ENCODE measurements around the gene GDI1. TPM values are rescaled to one million over a fixed set of nuclear protein-coding genes. Genes with fewer than 3 reads are reported as not detected.

The GDI1 gene
- total and polyA plus RNA-seq, 9 of the 15 experiments (the other 6 are each of a cell fraction or from before 2014, with no cell fraction given), result 0.97 to 82.6 (median 37.5) TPM

DNA sequence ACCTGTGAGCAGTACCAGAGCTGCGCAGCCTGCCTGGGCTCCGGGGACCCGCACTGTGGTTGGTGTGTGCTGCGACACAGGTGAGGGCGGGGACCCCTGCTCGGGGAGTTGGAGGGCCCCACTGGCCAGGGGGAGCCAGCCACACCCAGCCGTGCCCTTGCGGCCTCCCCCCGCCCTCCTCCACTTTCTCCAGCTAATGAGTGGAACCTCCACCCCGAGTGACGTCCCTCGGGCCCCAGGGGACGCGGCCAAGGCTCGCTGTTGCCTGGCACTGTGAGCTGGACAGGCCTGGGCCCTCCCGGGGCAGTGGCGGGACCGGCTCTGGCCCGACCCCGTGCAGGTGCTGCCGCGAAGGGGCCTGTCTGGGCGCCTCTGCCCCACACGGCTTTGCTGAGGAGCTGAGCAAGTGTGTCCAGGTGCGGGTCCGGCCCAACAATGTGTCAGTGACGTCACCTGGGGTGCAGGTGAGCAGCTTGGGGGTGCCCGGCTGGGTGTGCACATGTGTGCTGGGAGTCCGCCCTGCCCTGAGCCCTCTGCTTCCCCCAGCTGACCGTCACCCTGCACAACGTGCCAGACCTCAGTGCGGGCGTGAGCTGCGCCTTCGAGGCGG lies 26.8 kb downstream of the GDI1 start:
- H3K4me2 ChIP-seq (ENCODE audit: insufficient read depth, low read length), result no peak overlapping the region
- H3K9ac ChIP-seq (ENCODE audit: insufficient read depth in 1 of 2, low read depth in 2 of 2, low read length in 2 of 2), result no peak overlapping the region; a peak in 1 of 4 replicates
- peaks cover 24% of the 10 kb centered on the region for H3K79me2 ChIP-seq (ENCODE audit: control insufficient read depth, insufficient read depth, low read length)
- in situ Hi-C loops (cut with MboI) (no loop called here), intact Hi-C loops (cut with micrococcal nuclease) (no loop called here)
- no peak for ATAC-seq
- H2AFZ ChIP-seq (ENCODE audit: low read depth, low read length), result no peak overlapping the region
- H3K36me3 ChIP-seq (ENCODE audit: control insufficient read depth, insufficient read depth, low read length), result peaks cover 77% of the 10 kb centered on the region; the same call in 2 of the 3 replicates
- H3K4me1 ChIP-seq (replicated peaks in 1 of 2; ENCODE audit: control insufficient read depth in 2 of 2, insufficient read depth in 2 of 2, low read length in 2 of 2), result peaks cover 7 to 41% of the 10 kb centered on the region in 2 experiments; a peak in 3 of 5 replicates
- 95% methylated on average over 4 of the region's 36 CpGs for WGBS (ENCODE audit: insufficient coverage, low coverage, missing lambda C conversion rate)
- H4K20me1 ChIP-seq (replicated peaks; ENCODE audit: control insufficient read depth, insufficient read depth, low read length), result peaks cover 3% of the 10 kb centered on the region; the same call in 1 of the 2 replicates
- TF ChIP-seq HDAC8 (tag; IDR thresholded peaks at IDR 0.05), result no peak
- TF ChIP-seq MBD2 (IDR thresholded peaks at IDR 0.05; ENCODE audit: borderline replicate concordance, low read depth), result no peak
- no peak for TF ChIP-seq GATAD2B (IDR thresholded peaks at IDR 0.05; ENCODE audit: borderline replicate concordance)
- TF ChIP-seq EGR1 (conservative IDR thresholded peaks at IDR 0.05), result no peak
- peak; percentile 38; the same call in 1 of the 2 replicates for TF ChIP-seq POLR2G (IDR thresholded peaks at IDR 0.05; ENCODE audit: low read depth, low read length)
- TF ChIP-seq, protein P1, sequence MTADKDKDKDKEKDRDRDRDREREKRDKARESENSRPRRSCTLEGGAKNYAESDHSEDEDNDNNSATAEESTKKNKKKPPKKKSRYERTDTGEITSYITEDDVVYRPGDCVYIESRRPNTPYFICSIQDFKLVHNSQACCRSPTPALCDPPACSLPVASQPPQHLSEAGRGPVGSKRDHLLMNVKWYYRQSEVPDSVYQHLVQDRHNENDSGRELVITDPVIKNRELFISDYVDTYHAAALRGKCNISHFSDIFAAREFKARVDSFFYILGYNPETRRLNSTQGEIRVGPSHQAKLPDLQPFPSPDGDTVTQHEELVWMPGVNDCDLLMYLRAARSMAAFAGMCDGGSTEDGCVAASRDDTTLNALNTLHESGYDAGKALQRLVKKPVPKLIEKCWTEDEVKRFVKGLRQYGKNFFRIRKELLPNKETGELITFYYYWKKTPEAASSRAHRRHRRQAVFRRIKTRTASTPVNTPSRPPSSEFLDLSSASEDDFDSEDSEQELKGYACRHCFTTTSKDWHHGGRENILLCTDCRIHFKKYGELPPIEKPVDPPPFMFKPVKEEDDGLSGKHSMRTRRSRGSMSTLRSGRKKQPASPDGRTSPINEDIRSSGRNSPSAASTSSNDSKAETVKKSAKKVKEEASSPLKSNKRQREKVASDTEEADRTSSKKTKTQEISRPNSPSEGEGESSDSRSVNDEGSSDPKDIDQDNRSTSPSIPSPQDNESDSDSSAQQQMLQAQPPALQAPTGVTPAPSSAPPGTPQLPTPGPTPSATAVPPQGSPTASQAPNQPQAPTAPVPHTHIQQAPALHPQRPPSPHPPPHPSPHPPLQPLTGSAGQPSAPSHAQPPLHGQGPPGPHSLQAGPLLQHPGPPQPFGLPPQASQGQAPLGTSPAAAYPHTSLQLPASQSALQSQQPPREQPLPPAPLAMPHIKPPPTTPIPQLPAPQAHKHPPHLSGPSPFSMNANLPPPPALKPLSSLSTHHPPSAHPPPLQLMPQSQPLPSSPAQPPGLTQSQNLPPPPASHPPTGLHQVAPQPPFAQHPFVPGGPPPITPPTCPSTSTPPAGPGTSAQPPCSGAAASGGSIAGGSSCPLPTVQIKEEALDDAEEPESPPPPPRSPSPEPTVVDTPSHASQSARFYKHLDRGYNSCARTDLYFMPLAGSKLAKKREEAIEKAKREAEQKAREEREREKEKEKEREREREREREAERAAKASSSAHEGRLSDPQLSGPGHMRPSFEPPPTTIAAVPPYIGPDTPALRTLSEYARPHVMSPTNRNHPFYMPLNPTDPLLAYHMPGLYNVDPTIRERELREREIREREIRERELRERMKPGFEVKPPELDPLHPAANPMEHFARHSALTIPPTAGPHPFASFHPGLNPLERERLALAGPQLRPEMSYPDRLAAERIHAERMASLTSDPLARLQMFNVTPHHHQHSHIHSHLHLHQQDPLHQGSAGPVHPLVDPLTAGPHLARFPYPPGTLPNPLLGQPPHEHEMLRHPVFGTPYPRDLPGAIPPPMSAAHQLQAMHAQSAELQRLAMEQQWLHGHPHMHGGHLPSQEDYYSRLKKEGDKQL (CRISPR knock-in tag; IDR thresholded peaks at IDR 0.05; ENCODE audit: borderline replicate concordance), result no peak
- TF ChIP-seq, protein P2, sequence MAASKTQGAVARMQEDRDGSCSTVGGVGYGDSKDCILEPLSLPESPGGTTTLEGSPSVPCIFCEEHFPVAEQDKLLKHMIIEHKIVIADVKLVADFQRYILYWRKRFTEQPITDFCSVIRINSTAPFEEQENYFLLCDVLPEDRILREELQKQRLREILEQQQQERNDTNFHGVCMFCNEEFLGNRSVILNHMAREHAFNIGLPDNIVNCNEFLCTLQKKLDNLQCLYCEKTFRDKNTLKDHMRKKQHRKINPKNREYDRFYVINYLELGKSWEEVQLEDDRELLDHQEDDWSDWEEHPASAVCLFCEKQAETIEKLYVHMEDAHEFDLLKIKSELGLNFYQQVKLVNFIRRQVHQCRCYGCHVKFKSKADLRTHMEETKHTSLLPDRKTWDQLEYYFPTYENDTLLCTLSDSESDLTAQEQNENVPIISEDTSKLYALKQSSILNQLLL (CRISPR knock-in tag; IDR thresholded peaks at IDR 0.05; ENCODE audit: borderline replicate concordance), result no peak
- ChIA-PET POLR2A (interaction anchor here (0.8 to 2.0 kb wide), 3 partner anchors 10 to 19 kb away, joined by 3 to 6 read pairs (median 4); no protein-coding TSS in a partner anchor), CTCF (ENCODE audit: low intra/inter-chr PET ratio) (no interaction called here)
- H3K9me3 ChIP-seq (replicated peaks; ENCODE audit: control insufficient read depth, insufficient read depth, low read depth, low read length), result no peaks in the 10 kb centered on the region
- no peaks in the 10 kb centered on the region for H3K9me1 ChIP-seq (ENCODE audit: control insufficient read depth, insufficient read depth, low read length)
- DNase-seq (ENCODE audit: extremely low read depth in 1 of 4, low spot score in 3 of 4), result peak in 1 of 4 experiments; percentile 6
- FAIRE-seq, result no peak
- H3K27ac ChIP-seq (ENCODE audit: extremely low read depth, low read depth, low read length), result no peak overlapping the region
- BruUV-seq (replicated peaks), result no TSS peak
- no peaks in the 10 kb centered on the region for H3K27me3 ChIP-seq (ENCODE audit: control insufficient read depth in 2 of 2, insufficient read depth in 2 of 2, low read length in 2 of 2)
- no peak overlapping the region for H3K4me3 ChIP-seq
